ENCODE measurements around the gene SUPT3H.
"Not testable (repeated sequence)": the region's sequence is repeated elsewhere in the genome, so short reads cannot be mapped to it uniquely, and the experiment has no call there.

Gene SUPT3H

GRCh38 chr6:45320349-45320748, 57.4 kb downstream of the SUPT3H start:
- no peak for DNase-seq

GRCh38 chr6:45314146-45314545, 63.6 kb downstream of the SUPT3H start:
- DNase-seq: no peak

GRCh38 chr6:45310118-45310788, 67.5 kb downstream of the SUPT3H start:
- no peak for DNase-seq

- no peak for DNase-seq
Observed at GRCh38 chr6:45305546-45305945, 72.2 kb downstream of the SUPT3H start.

GRCh38 chr6:45302832-45303231, 74.9 kb downstream of the SUPT3H start:
- DNase-seq: no peak

GRCh38 chr6:45301348-45302142, 76.2 kb downstream of the SUPT3H start:
- no peak for DNase-seq

- DNase-seq: no peak
Observed at GRCh38 chr6:45300736-45301135, 77.0 kb downstream of the SUPT3H start.

- no peak for DNase-seq
Observed at GRCh38 chr6:45299096-45299581, 78.6 kb downstream of the SUPT3H start.

GRCh38 chr6:45297320-45297719, 80.4 kb downstream of the SUPT3H start:
- DNase-seq: no peak

GRCh38 chr6:45294065-45294701, 83.6 kb downstream of the SUPT3H start:
- not testable (repeated sequence) for DNase-seq

- DNase-seq: no peak
Observed at GRCh38 chr6:45293306-45293705, 84.4 kb downstream of the SUPT3H start.

- DNase-seq: no peak
Observed at GRCh38 chr6:45289751-45290514, 87.8 kb downstream of the SUPT3H start.

GRCh38 chr6:45286707-45287106, 91.0 kb downstream of the SUPT3H start:
- DNase-seq: not testable (repeated sequence)

GRCh38 chr6:45278367-45278766, 99.4 kb downstream of the SUPT3H start:
- DNase-seq: no peak

- DNase-seq: not testable (repeated sequence)
Observed at GRCh38 chr6:45277741-45278140, 100.0 kb downstream of the SUPT3H start.

- DNase-seq: no peak
Observed at GRCh38 chr6:45275358-45275757, 102.4 kb downstream of the SUPT3H start.

GRCh38 chr6:45272626-45273025, 105.1 kb downstream of the SUPT3H start:
- no peak for DNase-seq

- DNase-seq: no peak
Observed at GRCh38 chr6:45265246-45265645, 112.5 kb downstream of the SUPT3H start.

GRCh38 chr6:45260696-45261095, 117.0 kb downstream of the SUPT3H start:
- no peak for DNase-seq

GRCh38 chr6:45256697-45257695, 120.7 kb downstream of the SUPT3H start:
- DNase-seq: no peak

- DNase-seq: no peak
Observed at GRCh38 chr6:45255434-45255833, 122.3 kb downstream of the SUPT3H start.

GRCh38 chr6:45254253-45254652, 123.5 kb downstream of the SUPT3H start:
- DNase-seq: no peak
